ENCODE data around the gene CELA2A. TPM values are rescaled to one million over a fixed set of nuclear protein-coding genes. Genes with fewer than 3 reads are reported as not detected.
"Not testable (repeated sequence)": the region's sequence is repeated elsewhere in the genome, so short reads cannot be mapped to it uniquely, and the experiment has no call there.

The CELA2A gene
- total RNA-seq, 5 donors from 2014 or later (not counting 1 experiment from before 2014, with no cell fraction given) = 1.3 to 1.8 (median 1.5) TPM; not detected in 2

DNA sequence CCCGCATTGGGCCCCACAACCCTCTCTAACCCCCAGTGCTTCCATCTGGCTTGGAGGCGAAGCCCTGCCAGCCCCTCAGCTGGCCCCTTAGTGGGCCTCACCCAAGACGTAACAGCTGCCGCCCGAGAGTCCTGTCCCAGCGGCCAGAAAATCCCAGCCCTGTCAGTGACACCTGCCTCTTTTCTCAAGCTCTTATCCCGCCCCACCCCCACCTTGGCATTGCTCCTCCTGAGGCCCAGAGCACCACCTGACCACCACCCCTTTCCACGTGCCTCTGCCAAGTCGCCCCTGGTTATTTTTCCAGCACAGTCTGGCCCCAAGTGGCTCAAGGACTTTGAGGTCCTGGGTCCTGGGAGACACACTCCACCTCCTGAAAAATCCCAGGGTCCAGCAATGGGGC, 24.2 kb upstream of the CELA2A start:
- H3K9me3 ChIP-seq = no peaks in the 10 kb centered on the region

DNA sequence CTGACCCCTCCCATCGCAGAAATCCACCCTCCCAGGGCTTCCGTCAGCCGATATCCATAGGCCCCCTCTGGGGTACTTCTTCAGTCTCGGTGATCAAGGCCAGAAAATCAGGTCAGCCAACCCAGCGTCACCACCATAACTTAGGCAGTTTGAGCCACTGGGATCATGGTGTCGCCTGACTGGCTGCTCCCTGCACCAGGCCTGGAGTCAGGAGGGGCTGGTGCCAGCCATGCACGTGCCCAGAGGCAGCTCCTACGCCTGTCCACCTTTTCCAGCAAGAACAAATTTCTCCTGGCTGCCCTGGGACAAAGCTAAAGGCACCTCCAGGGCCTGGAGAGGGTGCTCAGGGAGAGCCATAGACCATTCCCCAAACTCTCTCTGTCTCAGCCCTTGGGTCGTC, 23.1 kb upstream of the CELA2A start:
- ATAC-seq (replicated peaks in 1 of 4) (no peak), DNase-seq (peak in 1 of 35 experiments; percentile 4)
- Histone ChIP-seq H3K27me3 (replicated peaks in 1 of 2; ENCODE audit: control insufficient read depth in 2 of 2, extremely low read depth in 1 of 2, insufficient read depth in 2 of 2, low read length in 1 of 2) (peaks cover 0 to 3% of the 10 kb centered on the region in 2 experiments), H3K36me3 (ENCODE audit: control insufficient read depth in 2 of 2, extremely low read depth in 1 of 2, insufficient read depth in 1 of 2, low read length in 1 of 2) (peaks cover 0 to 10% of the 10 kb centered on the region in 2 donors), H3K27ac (ENCODE audit: low read length) (no peak overlapping the region), H3K9me3 (no peaks in the 10 kb centered on the region), H3K4me1 (ENCODE audit: control insufficient read depth in 1 of 2, extremely low read depth in 1 of 2, insufficient read depth in 2 of 2, low read length in 2 of 2) (peaks cover 0 to 2% of the 10 kb centered on the region in 2 experiments), H3K4me3 (ENCODE audit: control insufficient read depth in 1 of 2, extremely low read depth in 1 of 2, low read length in 1 of 2) (no peak overlapping the region)
- H3K27me3 Mint-ChIP-seq = no peaks in the 10 kb centered on the region
- H3K36me3 Mint-ChIP-seq = peaks cover 3% of the 10 kb centered on the region
- H3K27ac Mint-ChIP-seq = no peak overlapping the region
- H3K9me3 Mint-ChIP-seq = no peaks in the 10 kb centered on the region
- no peak overlapping the region for H3K4me3 Mint-ChIP-seq
- ChIA-PET CTCF (interaction anchor here in 1 of 2 donors (7.3 kb wide), 1 partner anchor 109 kb away, joined by 68 read pairs; no protein-coding TSS in a partner anchor), POLR2A (interaction anchor here in 1 of 2 donors (0.6 kb wide), 1 partner anchor 148 kb away, joined by 3 read pairs; no protein-coding TSS in a partner anchor)
- H3K4me1 Mint-ChIP-seq = no peaks in the 10 kb centered on the region
- WGBS (ENCODE audit: insufficient coverage) = 94% methylated on average over 8 of the region's 9 CpGs

More for the DNA sequence above, 24.2 kb upstream of the CELA2A start:
- no peak overlapping the region for H3K27ac ChIP-seq (ENCODE audit: low read length)
- no peaks in the 10 kb centered on the region for H3K4me1 Mint-ChIP-seq
- 87% methylated on average over 9 of the region's 9 CpGs for WGBS (ENCODE audit: insufficient coverage)
- H3K9me3 Mint-ChIP-seq = no peaks in the 10 kb centered on the region
- CTCF ChIA-PET = interaction anchor here (1.3 to 7.3 kb wide), 3 partner anchors 27 to 109 kb away, joined by 3 to 68 read pairs (median 23); no protein-coding TSS in a partner anchor
- DNase-seq = peak in 1 of 35 experiments; percentile 2
- no peak overlapping the region for H3K27ac Mint-ChIP-seq
- H3K36me3 Mint-ChIP-seq = peaks cover 3% of the 10 kb centered on the region
- no peaks in the 10 kb centered on the region for H3K27me3 Mint-ChIP-seq
- H3K4me3 ChIP-seq (ENCODE audit: control insufficient read depth in 1 of 2, extremely low read depth in 1 of 2, low read length in 1 of 2) = no peak overlapping the region
- H3K4me1 ChIP-seq (ENCODE audit: control insufficient read depth in 1 of 2, extremely low read depth in 1 of 2, insufficient read depth in 2 of 2, low read length in 2 of 2) = peaks cover 0 to 2% of the 10 kb centered on the region in 2 experiments
- no peaks in the 10 kb centered on the region for H3K27me3 ChIP-seq (replicated peaks in 1 of 2; ENCODE audit: control insufficient read depth in 2 of 2, extremely low read depth in 1 of 2, insufficient read depth in 2 of 2, low read length in 1 of 2)
- no peak for ATAC-seq (replicated peaks in 1 of 4)
- H3K36me3 ChIP-seq (ENCODE audit: control insufficient read depth in 2 of 2, extremely low read depth in 1 of 2, insufficient read depth in 1 of 2, low read length in 1 of 2) = peaks cover 1 to 21% of the 10 kb centered on the region in 2 donors
- no peak overlapping the region for H3K4me3 Mint-ChIP-seq
- POLR2A ChIA-PET = no interaction called here

DNA sequence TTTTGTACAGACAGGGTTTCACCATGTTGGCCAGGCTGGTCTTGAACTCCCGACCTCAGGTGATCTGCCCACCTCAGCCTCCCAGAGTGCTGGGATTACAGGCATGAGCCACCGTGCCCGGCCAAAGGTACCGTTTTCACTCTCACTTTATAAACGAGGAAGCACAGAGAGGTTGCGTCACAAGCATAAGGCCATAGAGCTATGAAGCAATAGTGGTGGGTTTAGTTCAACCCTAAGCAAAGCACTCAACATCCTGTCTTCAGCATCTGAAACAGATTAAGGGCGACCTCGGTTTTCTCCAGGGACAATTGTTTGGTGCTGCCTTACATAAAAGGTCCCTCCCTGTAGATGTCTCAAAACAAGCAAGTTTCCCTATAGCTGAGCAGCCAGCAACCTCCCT, 21.8 kb upstream of the CELA2A start:
- H3K36me3 Mint-ChIP-seq; H3K9me3 Mint-ChIP-seq; H3K36me3 ChIP-seq (ENCODE audit: control insufficient read depth in 2 of 2, extremely low read depth in 1 of 2, insufficient read depth in 1 of 2, low read length in 1 of 2); H3K27me3 Mint-ChIP-seq; H3K4me3 ChIP-seq (ENCODE audit: control insufficient read depth in 1 of 2, extremely low read depth in 1 of 2, low read length in 1 of 2); H3K9me3 ChIP-seq; ATAC-seq (replicated peaks in 1 of 4); POLR2A ChIA-PET; H3K27me3 ChIP-seq (replicated peaks in 1 of 2; ENCODE audit: control insufficient read depth in 2 of 2, extremely low read depth in 1 of 2, insufficient read depth in 2 of 2, low read length in 1 of 2); H3K4me1 Mint-ChIP-seq; H3K4me1 ChIP-seq (ENCODE audit: control insufficient read depth in 1 of 2, extremely low read depth in 1 of 2, insufficient read depth in 2 of 2, low read length in 2 of 2); H3K27ac Mint-ChIP-seq; H3K27ac ChIP-seq (ENCODE audit: low read length); H3K4me3 Mint-ChIP-seq: not testable (repeated sequence)
- CTCF ChIA-PET = interaction anchor here in 1 of 2 donors (7.3 kb wide), 1 partner anchor 110 kb away, joined by 68 read pairs; no protein-coding TSS in a partner anchor
- peak in 1 of 35 experiments; percentile 2 for DNase-seq
- 69% methylated on average over 2 of the region's 8 CpGs for WGBS (ENCODE audit: insufficient coverage)

DNA sequence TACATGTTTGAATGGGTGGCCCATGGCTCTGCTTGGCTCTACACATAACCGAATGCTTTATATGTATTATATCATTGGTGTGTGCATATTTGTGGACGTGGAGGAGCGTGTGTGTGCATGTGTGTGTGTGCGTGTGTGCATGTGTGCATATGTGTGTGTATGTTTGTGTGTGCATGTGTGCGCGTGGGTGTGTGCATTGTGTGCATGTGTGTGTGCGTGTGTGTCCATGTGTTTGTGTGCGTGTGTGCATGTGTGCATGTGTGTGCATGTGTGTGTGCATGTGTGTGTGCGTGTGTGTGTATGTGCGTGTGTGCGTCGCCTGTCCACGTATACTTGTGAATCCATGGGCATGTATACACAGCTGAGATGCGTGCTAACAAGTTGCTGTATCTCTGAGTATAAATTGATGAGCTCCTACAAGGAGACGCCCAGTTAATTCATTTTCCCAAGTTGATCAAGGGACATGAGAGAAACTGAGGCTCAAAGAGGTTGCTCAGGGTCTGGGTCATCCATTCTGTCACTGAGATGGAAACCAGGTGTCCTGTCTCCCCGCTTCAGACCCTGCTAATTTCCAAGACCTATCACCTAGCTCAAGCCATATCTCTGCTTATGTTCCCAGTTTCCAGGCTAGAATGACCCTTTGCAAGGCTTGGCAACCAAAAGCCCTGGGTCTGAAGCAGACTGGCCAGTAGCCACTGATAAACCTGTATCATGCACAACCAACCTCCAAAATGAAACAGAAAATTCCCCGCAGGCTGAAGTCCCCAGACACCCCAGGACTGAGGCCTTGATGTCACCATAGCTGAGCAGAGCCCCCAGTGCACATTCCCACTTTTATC, 21.1 kb upstream of the CELA2A start:
- Mint-ChIP-seq H3K4me1 (no peaks in the 10 kb centered on the region), H3K4me3 (no peak overlapping the region), H3K27ac (no peak overlapping the region), H3K36me3 (no peaks in the 10 kb centered on the region), H3K9me3 (no peaks in the 10 kb centered on the region), H3K27me3 (no peaks in the 10 kb centered on the region)
- 95% methylated on average over 16 of the region's 17 CpGs for WGBS (ENCODE audit: insufficient coverage)
- POLR2A ChIA-PET = no interaction called here
- DNase-seq (no peak), ATAC-seq (replicated peaks in 1 of 4) (no peak)
- Histone ChIP-seq H3K36me3 (ENCODE audit: control insufficient read depth in 2 of 2, extremely low read depth in 1 of 2, insufficient read depth in 1 of 2, low read length in 1 of 2) (peaks cover 0 to 4% of the 10 kb centered on the region in 2 donors), H3K27ac (ENCODE audit: low read length) (no peak overlapping the region), H3K27me3 (replicated peaks in 1 of 2; ENCODE audit: control insufficient read depth in 2 of 2, extremely low read depth in 1 of 2, insufficient read depth in 2 of 2, low read length in 1 of 2) (peaks cover 0 to 5% of the 10 kb centered on the region in 2 experiments), H3K4me3 (ENCODE audit: control insufficient read depth in 1 of 2, extremely low read depth in 1 of 2, low read length in 1 of 2) (no peak overlapping the region), H3K4me1 (ENCODE audit: control insufficient read depth in 1 of 2, extremely low read depth in 1 of 2, insufficient read depth in 2 of 2, low read length in 2 of 2) (peaks cover 0 to 2% of the 10 kb centered on the region in 2 experiments), H3K9me3 (no peaks in the 10 kb centered on the region)
- CTCF ChIA-PET = interaction anchor here in 1 of 2 donors (7.3 kb wide), 1 partner anchor 111 kb away, joined by 68 read pairs; no protein-coding TSS in a partner anchor

DNA sequence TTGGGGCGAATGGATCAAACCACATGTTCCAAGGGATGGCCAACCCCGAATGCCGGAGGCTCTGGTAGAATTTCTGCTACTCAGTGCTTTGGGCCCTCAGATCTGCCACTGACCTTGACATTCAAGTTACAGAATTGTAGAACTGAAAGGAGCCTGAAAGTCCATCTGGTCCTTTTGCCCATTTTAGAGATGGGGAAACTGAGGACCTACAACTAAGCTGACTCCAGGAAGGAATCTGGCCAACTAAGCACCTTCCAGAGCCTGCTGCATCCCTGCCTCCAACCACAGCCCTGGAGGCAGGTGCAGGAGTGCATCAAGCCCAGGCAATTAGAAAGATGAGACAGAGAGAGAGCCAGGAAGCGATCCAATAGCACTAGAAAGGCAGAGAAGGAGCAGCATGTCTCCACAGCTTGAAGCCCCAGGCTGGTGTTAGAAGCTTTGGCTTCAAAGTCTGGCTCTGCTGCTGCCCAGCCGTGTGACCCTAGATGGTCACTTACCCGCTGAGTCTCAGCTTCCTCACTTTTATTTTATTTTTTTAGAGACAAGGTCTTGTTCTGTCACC, 19.6 kb upstream of the CELA2A start:
- Histone ChIP-seq H3K4me3 (ENCODE audit: control insufficient read depth in 1 of 2, extremely low read depth in 1 of 2, low read length in 1 of 2) (no peak overlapping the region), H3K27ac (ENCODE audit: low read length) (no peak overlapping the region), H3K9me3 (no peaks in the 10 kb centered on the region), H3K36me3 (ENCODE audit: control insufficient read depth in 2 of 2, extremely low read depth in 1 of 2, insufficient read depth in 1 of 2, low read length in 1 of 2) (no peaks in the 10 kb centered on the region), H3K4me1 (ENCODE audit: control insufficient read depth in 1 of 2, extremely low read depth in 1 of 2, insufficient read depth in 2 of 2, low read length in 2 of 2) (no peaks in the 10 kb centered on the region), H3K27me3 (replicated peaks in 1 of 2; ENCODE audit: control insufficient read depth in 2 of 2, extremely low read depth in 1 of 2, insufficient read depth in 2 of 2, low read length in 1 of 2) (peaks cover 0 to 7% of the 10 kb centered on the region in 2 experiments)
- no peaks in the 10 kb centered on the region for H3K4me1 Mint-ChIP-seq
- ATAC-seq (replicated peaks in 1 of 4) (no peak), DNase-seq (no peak)
- ChIA-PET CTCF (interaction anchor here in 1 of 2 donors (1.2 kb wide), 1 partner anchor 113 kb away, joined by 3 read pairs; no protein-coding TSS in a partner anchor), POLR2A (interaction anchor here (0.6 kb wide), 2 partner anchors 24 to 114 kb away, joined by 4 to 8 read pairs; no protein-coding TSS in a partner anchor)
- H3K27me3 Mint-ChIP-seq = no peaks in the 10 kb centered on the region
- no peak overlapping the region for H3K27ac Mint-ChIP-seq
- no peaks in the 10 kb centered on the region for H3K9me3 Mint-ChIP-seq
- H3K36me3 Mint-ChIP-seq = no peaks in the 10 kb centered on the region
- WGBS (ENCODE audit: insufficient coverage) = 92% methylated on average over 5 of the region's 6 CpGs
- no peak overlapping the region for H3K4me3 Mint-ChIP-seq

DNA sequence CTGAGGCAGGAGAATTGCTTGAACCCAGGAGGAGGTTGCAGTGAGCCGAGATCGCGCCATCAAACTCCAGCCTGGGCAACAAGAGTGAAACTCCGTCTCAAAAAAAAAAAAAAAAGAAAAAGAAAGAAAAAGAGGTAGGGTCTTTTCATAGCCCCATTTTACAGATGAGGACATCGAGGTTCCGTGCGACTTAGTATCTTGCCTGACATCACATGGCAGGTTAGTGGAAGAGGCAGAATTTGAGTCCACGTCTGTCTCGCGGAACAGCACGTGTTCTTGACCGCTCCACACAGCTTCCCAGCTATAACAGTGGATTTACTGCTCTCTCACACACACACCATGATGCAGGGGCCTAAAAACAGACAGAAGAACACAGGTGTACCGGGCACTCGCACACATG, 17.2 kb upstream of the CELA2A start:
- ATAC-seq (replicated peaks in 1 of 4) (no peak), DNase-seq (no peak)
- Mint-ChIP-seq H3K4me3 (no peak overlapping the region), H3K36me3 (no peaks in the 10 kb centered on the region), H3K27ac (no peak overlapping the region), H3K27me3 (no peaks in the 10 kb centered on the region), H3K4me1 (no peaks in the 10 kb centered on the region), H3K9me3 (no peaks in the 10 kb centered on the region)
- WGBS (ENCODE audit: insufficient coverage) = 100% methylated on average over 4 of the region's 14 CpGs
- Histone ChIP-seq H3K27me3 (replicated peaks in 1 of 2; ENCODE audit: control insufficient read depth in 2 of 2, extremely low read depth in 1 of 2, insufficient read depth in 2 of 2, low read length in 1 of 2) (peaks cover 0 to 13% of the 10 kb centered on the region in 2 experiments), H3K9me3 (no peaks in the 10 kb centered on the region), H3K36me3 (ENCODE audit: control insufficient read depth in 2 of 2, extremely low read depth in 1 of 2, insufficient read depth in 1 of 2, low read length in 1 of 2) (no peaks in the 10 kb centered on the region), H3K4me3 (ENCODE audit: control insufficient read depth in 1 of 2, extremely low read depth in 1 of 2, low read length in 1 of 2) (no peak overlapping the region), H3K4me1 (ENCODE audit: control insufficient read depth in 1 of 2, extremely low read depth in 1 of 2, insufficient read depth in 2 of 2, low read length in 2 of 2) (no peaks in the 10 kb centered on the region), H3K27ac (ENCODE audit: low read length) (no peak overlapping the region)
- CTCF ChIA-PET = no interaction called here
- POLR2A ChIA-PET = no interaction called here
